HG02623 (cell line): ENCODE data around the gene RYR1.
"Not testable (repeated sequence)": the region's sequence is repeated elsewhere in the genome, so short reads cannot be mapped to it uniquely, and the experiment has no call there.

Source experiments
- ATAC-seq: cut with Tn5 transposase; IDR thresholded peaks from one replicate; pipeline ENCODE4 v1.9.1; 2021; ENCODE audit warnings: moderate library complexity; ENCODE audit not compliant: unreplicated experiment

The RYR1 gene

DNA sequence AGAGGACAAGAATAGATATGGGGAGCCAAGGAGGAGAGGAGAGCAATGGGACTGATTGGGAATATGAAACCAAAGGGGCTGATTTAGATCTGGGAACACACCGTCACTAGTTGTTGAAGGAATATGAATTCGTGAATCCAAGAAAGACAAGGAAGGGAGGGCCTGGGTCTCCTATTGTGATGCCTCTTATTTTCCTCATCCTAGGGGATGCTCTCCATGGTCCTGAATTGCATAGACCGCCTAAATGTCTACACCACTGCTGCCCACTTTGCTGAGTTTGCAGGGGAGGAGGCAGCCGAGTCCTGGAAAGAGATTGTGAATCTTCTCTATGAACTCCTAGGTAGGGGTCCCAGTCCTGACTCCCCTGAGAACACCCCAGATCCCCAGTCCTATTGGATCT is 21.5 kb downstream of the RYR1 start:
- ATAC-seq = no peak

- no peak for ATAC-seq
These were observed 23.7 kb downstream of the RYR1 start for GRCh38 chr19:38457202-38457601.

DNA sequence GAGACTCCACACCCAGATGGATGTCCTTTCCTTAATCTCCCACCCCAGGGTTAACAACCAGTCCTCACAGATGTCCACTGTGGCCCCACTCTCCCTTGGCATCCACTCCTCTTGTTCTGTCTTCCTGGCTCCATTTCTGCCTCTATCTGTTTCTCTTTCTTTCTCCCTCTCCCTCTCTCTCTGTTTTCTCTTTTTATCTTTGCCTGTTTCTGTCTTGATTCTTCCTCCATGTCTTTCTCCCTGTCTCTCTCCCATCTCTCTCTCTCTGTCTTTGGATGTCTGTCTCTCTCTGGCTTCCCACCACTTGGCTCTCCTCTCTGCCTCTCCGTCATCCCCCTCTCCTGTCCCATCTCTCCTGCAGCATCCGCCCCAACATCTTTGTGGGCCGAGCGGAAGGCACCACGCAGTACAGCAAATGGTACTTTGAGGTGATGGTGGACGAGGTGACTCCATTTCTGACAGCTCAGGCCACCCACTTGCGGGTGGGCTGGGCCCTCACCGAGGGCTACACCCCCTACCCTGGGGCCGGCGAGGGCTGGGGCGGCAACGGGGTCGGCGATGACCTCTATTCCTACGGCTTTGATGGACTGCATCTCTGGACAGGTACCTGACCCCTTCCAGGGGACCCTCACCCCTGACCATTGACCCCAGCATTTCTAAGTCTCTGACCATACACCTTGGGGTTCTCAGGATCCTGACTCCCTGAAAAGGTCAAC is 24.4 kb downstream of the RYR1 start:
- ATAC-seq = no peak

GRCh38 chr19:38458991-38459390 is 25.5 kb downstream of the RYR1 start:
- ATAC-seq = no peak

GRCh38 chr19:38463365-38463764 is 29.9 kb downstream of the RYR1 start:
- ATAC-seq = no peak

GRCh38 chr19:38464421-38465082 is 31.1 kb downstream of the RYR1 start:
- ATAC-seq = no peak

DNA sequence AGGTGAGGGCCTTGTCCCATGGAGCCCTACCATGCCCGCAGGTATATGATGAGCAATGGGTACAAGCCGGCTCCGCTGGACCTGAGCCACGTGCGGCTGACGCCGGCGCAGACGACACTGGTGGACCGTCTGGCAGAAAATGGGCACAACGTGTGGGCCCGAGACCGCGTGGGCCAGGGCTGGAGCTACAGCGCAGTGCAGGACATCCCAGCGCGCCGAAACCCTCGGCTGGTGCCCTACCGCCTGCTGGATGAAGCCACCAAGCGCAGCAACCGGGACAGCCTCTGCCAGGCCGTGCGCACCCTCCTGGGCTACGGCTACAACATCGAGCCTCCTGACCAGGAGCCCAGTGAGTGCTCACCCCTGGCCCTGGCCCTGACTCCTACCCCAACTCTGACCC is 32.6 kb downstream of the RYR1 start:
- ATAC-seq = no peak

DNA sequence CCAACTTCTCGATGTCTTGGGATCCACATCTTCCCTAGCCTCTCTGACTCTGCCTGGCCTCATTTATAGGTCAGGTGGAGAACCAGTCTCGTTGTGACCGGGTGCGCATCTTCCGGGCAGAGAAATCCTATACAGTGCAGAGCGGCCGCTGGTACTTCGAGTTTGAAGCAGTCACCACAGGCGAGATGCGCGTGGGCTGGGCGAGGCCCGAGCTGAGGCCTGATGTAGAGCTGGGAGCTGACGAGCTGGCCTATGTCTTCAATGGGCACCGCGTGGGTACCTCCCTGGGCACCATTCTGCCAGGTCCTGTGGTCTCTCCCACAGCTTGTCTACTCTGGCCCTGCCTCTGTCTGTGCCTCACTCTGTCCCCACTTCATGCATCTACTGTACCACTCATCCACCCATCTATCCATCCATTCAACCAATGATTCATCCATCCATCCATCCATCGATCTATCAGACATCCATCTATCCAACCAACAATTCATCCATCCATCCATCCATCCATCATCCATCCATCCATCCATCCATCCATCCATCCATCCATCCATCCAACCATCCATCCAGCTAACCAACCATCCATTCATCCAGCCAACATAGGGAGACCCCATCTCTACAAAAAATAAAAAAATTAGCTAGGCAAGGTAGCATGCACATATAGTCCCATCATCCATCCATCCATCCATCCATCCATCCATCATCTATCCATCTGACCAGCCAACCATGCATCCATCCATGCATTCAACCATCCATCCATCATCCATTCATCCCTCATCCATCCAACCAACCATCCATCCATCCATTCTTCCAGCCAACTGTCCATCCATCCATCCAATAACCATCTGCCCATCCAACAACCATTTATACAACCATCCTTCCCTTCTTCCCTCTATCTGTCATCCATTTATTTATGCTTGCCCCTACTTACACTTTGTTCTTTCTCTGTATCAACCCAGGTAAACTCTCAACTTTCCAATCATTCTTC is 34.3 kb downstream of the RYR1 start:
- ATAC-seq = no peak

GRCh38 chr19:38469151-38469550 is 35.7 kb downstream of the RYR1 start:
- no peak for ATAC-seq

- no peak for ATAC-seq
These were observed 37.4 kb downstream of the RYR1 start for GRCh38 chr19:38470788-38471480.

GRCh38 chr19:38472725-38473124 is 39.2 kb downstream of the RYR1 start:
- ATAC-seq = not testable (repeated sequence)

GRCh38 chr19:38473201-38473600 is 39.7 kb downstream of the RYR1 start:
- ATAC-seq = no peak

GRCh38 chr19:38475176-38475575 is 41.7 kb downstream of the RYR1 start:
- no peak for ATAC-seq

DNA sequence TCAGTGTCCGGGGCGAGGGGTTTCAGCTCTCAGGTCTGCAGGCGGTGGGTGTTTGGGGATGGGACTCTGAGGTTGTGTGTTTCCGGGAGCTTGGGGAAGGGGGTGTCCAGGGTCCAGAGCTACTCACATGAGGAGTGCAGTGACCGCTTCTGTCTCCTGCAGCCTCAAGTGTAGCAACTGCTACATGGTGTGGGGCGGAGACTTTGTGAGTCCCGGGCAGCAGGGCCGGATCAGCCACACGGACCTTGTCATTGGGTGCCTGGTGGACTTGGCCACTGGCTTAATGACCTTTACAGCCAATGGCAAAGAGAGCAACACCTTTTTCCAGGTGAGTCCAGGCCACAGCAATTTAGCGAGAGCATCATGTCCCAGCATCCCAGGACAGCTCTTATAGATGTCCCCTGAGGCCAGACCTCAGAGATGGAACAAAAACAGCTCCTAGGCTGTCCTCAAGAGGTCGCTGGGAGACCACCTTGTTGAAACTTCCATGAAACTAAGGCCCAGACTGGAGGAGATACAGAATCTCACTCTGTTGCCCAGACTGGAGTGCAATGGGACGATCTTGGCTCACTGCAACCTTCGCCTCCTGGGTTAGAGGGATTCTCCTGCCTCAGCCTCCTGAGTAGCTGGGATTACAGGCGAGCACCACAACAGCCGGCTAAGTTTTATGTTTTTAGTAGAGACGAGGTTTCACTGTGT is 44.9 kb downstream of the RYR1 start:
- ATAC-seq = no peak

- no peak for ATAC-seq
These were observed 49.0 kb downstream of the RYR1 start for GRCh38 chr19:38482496-38482895.

- ATAC-seq = no peak
These were observed 49.6 kb downstream of the RYR1 start for GRCh38 chr19:38483016-38483630.

DNA sequence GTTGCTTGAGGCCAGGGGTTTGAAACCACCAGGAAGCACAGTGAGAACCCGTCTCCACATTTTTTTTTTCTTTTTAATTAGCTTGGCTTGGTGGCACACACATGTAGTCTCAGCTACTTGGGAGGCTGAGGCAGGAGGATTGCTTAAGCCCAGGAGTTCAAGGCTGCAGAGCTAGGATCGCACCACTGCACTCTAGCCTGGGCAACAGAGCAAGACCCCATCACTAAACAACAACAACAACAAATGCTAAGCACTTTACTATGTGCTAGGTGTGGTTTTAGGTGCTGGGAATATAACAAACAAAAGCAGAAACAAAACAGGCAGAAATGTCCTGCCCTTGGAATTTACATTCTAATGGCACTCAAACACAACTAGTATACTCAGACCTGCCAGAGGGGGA is 51.3 kb downstream of the RYR1 start:
- ATAC-seq = no peak

GRCh38 chr19:38485541-38486285 is 52.2 kb downstream of the RYR1 start:
- no peak for ATAC-seq

DNA sequence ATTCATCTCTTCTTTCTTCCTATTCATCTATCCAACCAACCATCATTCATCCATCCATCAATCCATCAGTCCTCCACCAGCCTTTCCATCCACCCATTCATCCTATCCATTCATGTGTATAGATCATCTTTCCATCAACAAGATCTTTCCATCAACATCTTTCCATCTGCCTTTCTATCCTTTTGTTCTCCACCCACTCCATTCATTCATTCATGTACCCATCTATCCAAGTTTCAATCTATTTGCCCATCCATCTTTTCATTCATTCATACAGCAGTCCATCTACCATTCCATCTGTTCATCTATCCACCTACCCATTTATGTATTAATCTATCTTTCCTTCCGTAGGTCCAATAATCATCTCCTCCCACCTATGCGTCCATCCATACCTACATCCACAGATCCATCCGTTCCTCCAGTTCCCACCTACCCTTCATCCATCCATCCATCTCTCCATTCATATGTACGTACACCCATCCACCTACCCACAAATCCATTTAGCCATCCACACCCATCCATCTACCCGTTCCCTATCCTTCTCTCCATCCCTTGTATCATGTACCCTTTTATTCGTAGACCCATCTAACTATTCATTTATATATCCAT is 53.3 kb downstream of the RYR1 start:
- no peak for ATAC-seq
